ENCODE data around the gene DST.
"Not testable (repeated sequence)": the region's sequence is repeated elsewhere in the genome, so short reads cannot be mapped to it uniquely, and the experiment has no call there.

DST gene

DNA sequence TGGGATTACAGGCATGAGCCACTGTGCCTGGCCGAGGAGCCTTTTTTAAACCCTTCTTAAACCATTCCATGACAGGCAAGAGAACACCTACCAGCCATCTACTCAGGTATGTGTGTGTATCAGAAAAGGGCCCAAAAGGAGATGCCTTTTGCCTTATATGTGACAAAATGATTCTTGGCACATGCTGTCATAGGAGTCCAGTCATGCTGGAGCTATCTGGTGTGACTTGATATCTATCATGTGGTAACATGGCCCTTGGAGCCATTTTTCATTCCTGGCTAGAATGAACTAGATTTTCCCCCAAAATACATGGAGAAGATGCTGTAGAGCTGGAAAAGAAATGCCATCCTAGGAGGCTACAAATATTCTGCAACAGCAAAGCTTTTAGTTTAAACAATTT lies 129.1 kb downstream of the DST start:
- no peak for DNase-seq

DNA sequence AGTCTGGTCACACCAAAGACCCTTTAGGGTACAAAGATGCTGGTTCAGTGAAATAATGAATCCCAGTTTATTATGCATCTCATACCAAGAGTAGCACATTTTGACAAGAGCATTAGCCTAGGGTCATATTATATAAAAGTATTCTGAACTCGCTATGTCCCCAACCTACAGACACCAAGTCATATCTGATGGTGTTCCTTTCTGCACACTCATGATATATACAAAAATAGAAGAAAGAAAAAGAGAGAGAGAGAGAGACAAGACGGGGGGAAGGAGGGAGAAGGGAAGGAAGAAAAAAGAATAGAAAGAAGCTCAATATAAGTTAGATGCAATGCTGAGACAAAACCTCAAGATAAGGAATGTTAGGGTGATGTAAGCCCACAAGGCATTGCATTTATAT lies 131.1 kb downstream of the DST start:
- DNase-seq = no peak

GRCh38 chr6:56510984-56511531 lies 131.6 kb downstream of the DST start:
- no peak for DNase-seq

DNA sequence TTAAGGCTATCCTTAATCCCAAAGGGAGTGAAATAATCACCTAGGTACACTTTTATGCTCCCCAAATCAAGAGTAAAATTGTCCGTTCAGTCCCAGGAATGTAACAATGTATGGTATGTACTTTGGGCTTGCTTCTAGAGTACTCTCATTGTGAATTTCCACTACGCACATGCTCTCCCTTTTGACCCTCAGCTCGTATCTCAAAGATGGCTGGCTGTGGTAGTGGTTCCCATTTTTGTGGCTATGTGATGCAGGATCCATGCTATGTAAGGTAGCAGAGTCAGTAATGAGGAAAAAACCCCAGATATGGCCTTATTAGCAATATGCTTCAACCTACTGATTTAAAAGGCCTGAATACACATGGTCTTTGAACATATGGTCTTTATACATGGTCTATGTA lies 133.7 kb downstream of the DST start:
- DNase-seq = no peak

DNA sequence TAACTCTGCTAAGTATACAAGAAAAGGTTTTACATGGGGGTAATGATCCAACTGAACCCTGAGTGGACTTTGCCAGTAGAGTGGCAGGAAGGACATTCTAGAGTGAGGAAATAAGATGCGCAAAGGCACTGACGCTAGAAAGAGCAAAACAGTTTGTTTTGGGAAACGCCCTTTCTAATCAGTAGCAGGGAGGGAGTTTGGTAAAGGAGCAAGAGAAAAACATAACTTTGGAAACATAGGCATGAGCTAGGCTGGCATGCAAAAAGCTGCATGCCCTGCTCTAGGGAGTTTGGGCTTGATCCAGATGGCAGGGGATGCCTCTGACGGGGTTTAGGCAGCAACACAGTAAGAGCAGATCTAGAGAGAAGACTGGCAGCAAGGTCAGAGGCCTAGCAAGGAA lies 135.2 kb downstream of the DST start:
- no peak for DNase-seq

- DNase-seq = no peak
These were observed 137.0 kb downstream of the DST start for GRCh38 chr6:56505512-56506260.

- DNase-seq = no peak
These were observed 140.7 kb downstream of the DST start for GRCh38 chr6:56501993-56502392.

GRCh38 chr6:56499095-56499494 lies 143.6 kb downstream of the DST start:
- no peak for DNase-seq

DNA sequence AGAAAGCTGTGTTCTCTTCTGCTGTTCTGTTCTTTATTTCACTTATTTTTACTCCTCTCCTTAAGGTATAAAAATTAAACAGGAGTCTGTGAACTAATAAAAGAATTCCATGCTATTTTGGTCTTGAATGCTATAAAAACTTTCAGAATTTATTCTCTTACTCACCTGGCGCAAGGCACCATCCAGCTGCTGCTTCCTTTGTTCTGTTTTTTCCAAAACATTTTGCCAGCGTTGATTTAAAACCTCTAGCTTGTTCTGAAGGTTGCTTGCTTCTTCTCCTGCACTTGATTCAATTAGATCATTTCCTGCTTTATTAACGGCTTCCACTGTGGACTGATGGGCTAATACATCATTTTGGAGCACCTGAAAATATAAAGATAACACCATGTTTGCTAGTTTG lies 145.0 kb downstream of the DST start:
- DNase-seq = peak; percentile 15

GRCh38 chr6:56497240-56497639 lies 145.4 kb downstream of the DST start:
- no peak for DNase-seq

DNA sequence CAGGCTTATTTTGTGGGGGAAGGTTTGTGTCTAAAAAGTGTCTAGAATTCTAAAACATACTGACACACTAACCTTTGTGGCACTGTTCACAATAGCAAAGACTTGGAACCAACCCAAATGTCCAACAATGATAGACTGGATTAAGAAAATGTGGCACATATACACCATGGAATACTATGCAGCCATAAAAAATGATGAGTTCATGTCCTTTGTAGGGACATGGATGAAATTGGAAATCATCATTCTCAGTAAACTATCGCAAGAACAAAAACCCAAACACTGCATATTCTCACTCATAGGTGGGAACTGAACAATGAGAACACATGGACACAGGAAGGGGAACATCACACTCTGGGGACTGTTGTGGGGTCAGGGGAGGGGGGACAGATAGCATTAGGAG lies 146.0 kb downstream of the DST start:
- not testable (repeated sequence) for DNase-seq

DNA sequence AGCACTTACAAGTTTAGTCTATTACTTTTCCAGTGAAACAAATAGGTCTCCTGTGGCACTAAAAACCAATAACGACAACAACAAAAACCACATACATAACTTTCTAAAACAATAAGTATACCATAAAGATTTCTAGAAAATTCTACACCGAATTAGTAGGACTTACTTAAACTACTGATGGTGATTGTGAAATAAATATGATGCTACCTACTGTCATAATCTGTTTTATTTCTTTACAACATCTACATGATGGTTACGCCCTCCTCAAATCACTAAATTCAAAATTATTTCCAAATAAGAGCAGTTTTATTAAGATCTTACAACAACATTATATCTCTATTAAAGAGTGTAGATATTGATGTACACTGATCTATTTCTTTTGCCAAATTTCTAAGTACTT lies 147.0 kb downstream of the DST start:
- no peak for DNase-seq

- no peak for DNase-seq
These were observed 150.9 kb downstream of the DST start for GRCh38 chr6:56491606-56492328.

DNA sequence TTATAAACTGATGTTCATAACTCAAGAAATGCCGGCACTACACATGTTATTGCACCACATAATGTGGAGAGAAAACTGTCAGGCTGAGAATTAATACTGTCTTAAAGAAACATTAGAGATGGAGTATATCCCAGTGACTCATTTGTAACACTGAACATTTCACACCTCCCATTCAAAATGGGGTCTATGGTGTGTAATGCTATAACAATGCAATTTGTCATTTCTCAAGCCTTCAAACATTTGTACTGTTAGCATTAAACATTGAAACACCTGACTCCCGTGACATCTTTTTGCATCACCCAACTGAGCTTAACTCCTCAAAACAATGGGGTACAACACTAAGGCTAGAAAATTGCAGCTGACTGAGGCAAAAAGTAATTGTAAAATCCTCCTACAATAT lies 151.7 kb downstream of the DST start:
- no peak for DNase-seq

DNA sequence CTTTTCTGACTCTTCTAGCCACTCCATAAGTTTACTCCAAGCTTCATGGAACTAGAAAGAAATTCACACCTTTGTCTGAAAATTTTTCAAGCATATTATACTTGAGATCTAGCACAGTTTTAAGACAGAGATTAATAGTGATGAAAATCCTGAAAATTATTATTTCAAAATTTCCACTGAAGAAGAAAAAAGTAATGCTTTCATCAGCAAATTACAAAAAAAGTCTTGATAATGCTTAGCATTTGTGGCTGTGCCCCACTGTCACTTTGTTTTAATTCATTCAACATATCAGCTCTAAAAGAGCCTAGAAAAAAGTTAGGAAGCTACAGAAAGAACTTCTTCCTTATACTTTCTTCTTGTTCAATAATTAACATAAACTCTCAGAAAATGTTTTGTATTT lies 153.1 kb downstream of the DST start:
- no peak for DNase-seq

DNA sequence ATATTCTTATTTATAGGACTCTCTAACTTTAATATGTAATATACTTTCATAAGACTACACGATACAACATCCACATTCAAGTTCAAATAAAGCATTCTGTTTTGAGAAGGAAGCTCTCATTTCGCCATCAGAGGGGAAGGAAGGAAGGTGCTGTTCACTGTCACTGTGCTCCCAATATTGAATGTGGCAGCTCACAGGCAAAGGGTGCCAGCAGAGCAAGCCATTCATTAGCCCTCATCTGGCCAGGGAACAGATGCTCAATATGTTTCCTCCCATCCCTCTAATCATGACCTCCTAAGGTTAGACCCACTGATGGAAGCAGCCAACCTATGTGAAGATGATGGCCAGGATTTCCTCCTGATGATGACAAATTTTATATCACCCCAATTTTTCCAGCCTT lies 154.4 kb downstream of the DST start:
- DNase-seq = no peak

GRCh38 chr6:56486681-56487080 lies 156.0 kb downstream of the DST start:
- no peak for DNase-seq

DNA sequence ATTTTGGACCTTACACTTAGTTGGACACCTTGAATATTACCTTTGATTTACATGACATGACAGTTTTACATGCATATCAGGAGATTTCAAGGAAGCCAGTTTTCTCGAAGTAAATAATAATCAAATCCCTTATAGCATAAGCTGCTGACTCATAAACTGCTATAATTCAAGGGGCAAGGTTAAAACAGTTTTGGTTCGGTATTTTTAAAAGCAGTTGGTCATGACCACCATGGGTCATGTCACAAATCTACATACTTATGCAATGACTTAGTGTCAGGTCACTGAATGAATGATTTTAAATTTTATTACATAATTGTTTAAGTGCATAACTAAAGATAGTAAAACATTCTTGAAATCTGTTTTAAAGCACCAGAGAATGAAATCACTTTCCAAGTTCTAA lies 158.0 kb downstream of the DST start:
- DNase-seq = no peak

DNA sequence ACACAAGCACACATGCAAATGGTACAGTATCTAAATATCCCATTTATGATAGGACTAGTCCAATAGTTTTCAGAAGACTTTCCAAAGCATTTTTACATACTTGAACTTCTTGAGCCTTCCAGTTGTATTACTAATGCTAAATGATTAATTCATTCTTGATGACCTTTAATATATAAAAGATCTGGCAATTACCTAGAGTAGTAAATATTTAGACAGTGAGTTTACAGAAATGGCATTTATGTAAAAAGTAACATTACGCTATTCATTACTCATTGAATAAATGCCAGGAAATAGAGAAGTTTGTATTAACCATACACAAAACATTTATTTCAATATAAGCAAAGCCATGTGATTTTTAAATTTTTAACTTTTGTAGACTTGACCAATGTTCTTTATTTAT lies 158.8 kb downstream of the DST start:
- DNase-seq = no peak

DNA sequence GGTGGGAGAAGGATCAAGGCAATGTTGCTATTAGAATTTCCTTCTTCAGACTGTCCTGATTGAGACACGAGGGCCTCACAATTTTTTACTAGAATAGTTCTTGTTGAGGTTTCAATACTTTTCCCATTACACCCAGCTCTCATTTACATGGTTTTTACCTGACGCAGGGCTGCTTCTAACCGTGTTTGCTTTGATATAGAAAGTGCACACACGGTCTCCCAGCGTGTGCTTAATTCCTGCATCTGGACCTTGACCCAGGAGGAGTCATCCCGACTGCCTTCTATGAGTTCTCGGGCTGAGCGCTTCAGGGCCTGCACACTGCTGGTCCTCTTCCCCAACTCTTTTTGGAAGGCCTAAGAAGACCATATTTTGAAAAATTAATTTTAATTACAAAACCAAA lies 160.2 kb downstream of the DST start:
- DNase-seq = no peak

DNA sequence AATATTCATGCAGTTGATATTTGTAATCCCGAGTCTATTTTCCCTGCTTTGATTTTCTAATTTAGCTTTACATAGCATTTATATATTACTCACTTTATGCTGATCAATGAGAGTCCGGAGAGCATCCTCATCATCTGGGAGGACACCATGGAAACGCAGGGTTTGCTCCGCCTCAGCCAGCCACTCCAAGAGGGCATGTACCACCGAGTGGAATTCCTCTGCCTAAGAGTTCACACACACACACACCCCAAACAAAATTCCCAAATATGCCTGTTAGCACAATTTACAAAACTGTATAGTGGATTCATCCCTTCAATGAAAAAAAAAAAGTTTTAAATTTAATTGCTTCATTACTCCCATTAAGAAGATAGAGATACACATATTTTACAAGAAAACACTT lies 160.7 kb downstream of the DST start:
- DNase-seq = no peak

- DNase-seq = no peak
These were observed 161.9 kb downstream of the DST start for GRCh38 chr6:56480654-56481337.

DNA sequence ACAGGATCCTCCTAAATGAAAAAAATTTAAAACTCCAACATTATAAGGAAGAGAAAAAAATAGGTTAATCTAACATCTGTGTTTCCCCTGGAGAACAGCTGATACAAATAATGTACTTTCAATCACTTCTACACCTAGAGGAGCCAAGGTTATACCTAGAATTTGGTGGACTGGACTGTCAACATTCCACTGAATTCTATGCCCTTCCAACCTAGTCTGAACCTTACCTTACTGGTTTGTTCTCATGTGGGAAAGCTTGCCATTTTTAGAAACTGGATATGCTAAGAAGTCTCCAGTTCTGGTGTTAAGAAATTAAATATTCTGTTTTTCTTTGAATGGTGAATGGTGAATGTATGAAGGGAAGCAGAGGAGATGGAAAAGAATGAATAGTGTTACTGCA lies 162.4 kb downstream of the DST start:
- no peak for DNase-seq

- no peak for DNase-seq
These were observed 163.3 kb downstream of the DST start for GRCh38 chr6:56479381-56479780.
